Hematopoietic multipotent progenitor cell (in vitro differentiated cells): ENCODE results near the gene CABLES2. TPM values are rescaled to one million over a fixed set of nuclear protein-coding genes. Genes with fewer than 3 reads are reported as not detected.
"Not testable (repeated sequence)": the region's sequence is repeated elsewhere in the genome, so short reads cannot be mapped to it uniquely, and the experiment has no call there.

Source experiments
- DNase-seq, 3 donors: peaks; one replicate each; pipeline ENCODE4 v3.0.0-alpha.2; 2011 to 2015; ENCODE audit warnings: low read depth in 2 of 3, low spot score in 2 of 3
- total RNA-seq: library from RNA; depleted of rRNA; stranded (reverse); fragments of >200 nt; gene quantifications from one replicate; pipeline ENCODE4 v1.2.3, GENCODE V29; 2012

CABLES2 gene
- total RNA-seq, 1 donor, result 3.2 TPM

- no peak for DNase-seq
These were observed 30.4 kb upstream of the CABLES2 start for GRCh38 chr20:62437496-62437895.

GRCh38 chr20:62436692-62437091 is 29.6 kb upstream of the CABLES2 start:
- DNase-seq, result no peak

GRCh38 chr20:62433658-62434497 is 26.8 kb upstream of the CABLES2 start:
- no peak for DNase-seq

- DNase-seq, result no peak
These were observed 23.9 kb upstream of the CABLES2 start for GRCh38 chr20:62430866-62431447.

- no peak for DNase-seq
These were observed 23.3 kb upstream of the CABLES2 start for GRCh38 chr20:62430311-62430853.

- DNase-seq, result no peak
These were observed 22.6 kb upstream of the CABLES2 start for GRCh38 chr20:62429455-62430310.

- DNase-seq, result no peak
These were observed 21.6 kb upstream of the CABLES2 start for GRCh38 chr20:62428396-62429295.

- no peak for DNase-seq
These were observed 20.9 kb upstream of the CABLES2 start for GRCh38 chr20:62428002-62428372.

- no peak for DNase-seq
These were observed 20.3 kb upstream of the CABLES2 start, which contains the start of gene RBBP8NL for GRCh38 chr20:62427172-62428001. Gene RBBP8NL (minus strand): TSS chr20:62427539. CDS start chr20:62419647, 7,892 bp downstream.

- no peak for DNase-seq
These were observed 19.6 kb upstream of the CABLES2 start for GRCh38 chr20:62426699-62427131.

- not testable (repeated sequence) for DNase-seq
These were observed 18.9 kb upstream of the CABLES2 start for GRCh38 chr20:62426059-62426348.

- DNase-seq, result no peak
These were observed 18.4 kb upstream of the CABLES2 start for GRCh38 chr20:62425281-62426058.

- DNase-seq, result no peak
These were observed 17.4 kb upstream of the CABLES2 start for GRCh38 chr20:62424249-62425107.

- DNase-seq, result no peak
These were observed 16.2 kb upstream of the CABLES2 start for GRCh38 chr20:62423326-62423706.

- no peak for DNase-seq
These were observed 15.7 kb upstream of the CABLES2 start for GRCh38 chr20:62422636-62423325.

GRCh38 chr20:62421716-62421990 is 14.6 kb upstream of the CABLES2 start:
- no peak for DNase-seq
